ENCODE data around the gene ASPSCR1. TPM values are rescaled to one million over a fixed set of nuclear protein-coding genes. Genes with fewer than 3 reads are reported as not detected.

ASPSCR1 gene
- 10 to 100 TPM; 23.6 to 33.7 TPM for total RNA-seq

DNA sequence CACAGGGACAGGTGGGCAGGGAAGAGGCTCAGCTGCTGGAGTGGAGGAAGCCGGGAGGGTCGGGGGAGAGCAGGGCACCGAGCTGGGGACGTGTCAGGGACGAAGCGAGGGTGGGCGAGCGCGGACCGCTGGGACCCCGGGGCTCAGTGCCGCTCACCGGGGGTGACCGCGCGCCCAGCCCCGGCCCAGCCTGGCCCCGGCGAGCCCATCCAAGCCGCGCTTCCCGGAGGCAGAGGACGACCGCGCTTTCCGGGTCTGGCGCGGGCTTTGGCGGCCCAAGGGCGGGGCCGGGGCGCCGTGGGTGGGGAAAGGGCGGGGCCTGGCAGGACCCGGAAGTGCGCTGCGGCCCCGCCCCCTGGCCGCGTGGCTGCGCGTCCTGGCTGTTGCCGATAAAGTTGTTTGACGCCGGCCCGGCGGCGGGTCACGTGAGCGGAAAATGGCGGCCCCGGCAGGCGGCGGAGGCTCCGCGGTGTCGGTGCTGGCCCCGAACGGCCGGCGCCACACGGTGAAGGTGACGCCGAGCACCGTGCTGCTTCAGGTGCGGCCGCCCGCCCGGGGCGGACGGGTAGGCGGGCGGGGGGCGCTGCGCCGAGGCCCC, at the start of gene ASPSCR1:
TSS of gene ASPSCR1 (plus strand) at position 419 of the 598 bp plus-strand sequence. CDS start at position 437, 18 bp downstream.

GRCh38 chr17:81927653-81928543, 49.5 kb upstream of the ASPSCR1 start, which contains the start of gene MAFG:
TSS of gene MAFG (minus strand) at chr17:81927735. CDS start at chr17:81923185, 4,550 bp downstream.

DNA sequence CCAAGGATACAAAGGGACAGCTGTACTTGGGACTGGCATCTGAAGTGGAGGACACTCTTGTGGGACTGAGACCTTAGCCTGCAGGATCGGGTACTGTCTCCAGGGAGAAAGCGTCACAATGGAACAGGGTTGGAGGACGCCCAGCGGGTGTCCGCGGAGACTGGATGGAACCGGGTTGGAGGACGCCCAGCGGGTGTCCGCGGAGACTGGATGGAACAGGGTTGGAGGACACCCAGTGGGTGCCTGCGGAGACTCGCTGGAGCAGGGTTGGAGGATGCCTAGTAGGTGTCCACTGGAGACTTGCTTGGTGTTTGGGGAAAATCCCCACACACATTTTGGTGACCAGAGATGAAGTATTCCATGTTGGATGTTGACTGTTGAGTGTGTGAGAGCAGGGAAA, 30.2 kb upstream of the ASPSCR1 start, which contains the start of gene MYADML2:
TSS of gene MYADML2 (minus strand) at position 45 of the 400 bp plus-strand sequence. CDS start 5,492 bp downstream, outside the sequence.

GRCh38 chr17:81961087-81961511, 16.3 kb upstream of the ASPSCR1 start, which contains the start of gene NOTUM:
TSS of gene NOTUM (minus strand) at chr17:81961187. CDS start at chr17:81960909, 278 bp downstream.

DNA sequence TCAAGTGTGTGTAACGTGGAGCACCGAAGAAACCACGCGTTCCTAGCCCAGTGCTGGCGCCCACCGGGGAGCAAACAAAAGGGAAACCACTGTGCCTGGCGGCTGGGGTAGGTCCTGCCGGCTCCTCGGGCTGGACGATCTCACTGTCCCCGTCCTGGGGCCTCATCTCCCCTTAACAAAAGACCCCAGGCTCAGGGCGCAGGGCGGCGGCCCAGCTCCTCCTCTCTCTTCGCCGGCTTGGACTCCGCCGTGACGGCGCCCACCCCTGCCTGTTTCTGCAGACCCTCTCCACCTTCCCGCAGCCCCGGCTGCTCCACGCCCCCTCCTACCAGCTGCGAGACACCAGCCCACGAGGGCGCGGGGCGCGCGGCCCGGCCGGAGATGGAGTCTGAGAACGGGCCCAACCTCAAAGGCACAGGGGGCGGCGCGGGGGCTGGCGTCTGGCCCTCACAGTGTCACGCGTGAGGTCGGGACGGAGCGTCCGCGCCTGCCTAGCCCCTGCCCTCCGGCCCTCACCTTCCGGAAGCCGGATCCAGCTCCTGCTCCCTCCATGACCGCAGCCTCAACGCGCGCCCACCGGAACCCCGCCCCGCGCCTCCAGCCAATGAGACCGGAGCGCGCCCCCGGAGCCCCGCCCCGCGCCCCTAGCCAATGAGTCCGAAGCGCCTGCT, 45.0 kb downstream of the ASPSCR1 start, which contains the start of gene CENPX:
TSS of gene CENPX (minus strand) at position 569 of the 671 bp plus-strand sequence. CDS start at position 552, 17 bp downstream.

DNA sequence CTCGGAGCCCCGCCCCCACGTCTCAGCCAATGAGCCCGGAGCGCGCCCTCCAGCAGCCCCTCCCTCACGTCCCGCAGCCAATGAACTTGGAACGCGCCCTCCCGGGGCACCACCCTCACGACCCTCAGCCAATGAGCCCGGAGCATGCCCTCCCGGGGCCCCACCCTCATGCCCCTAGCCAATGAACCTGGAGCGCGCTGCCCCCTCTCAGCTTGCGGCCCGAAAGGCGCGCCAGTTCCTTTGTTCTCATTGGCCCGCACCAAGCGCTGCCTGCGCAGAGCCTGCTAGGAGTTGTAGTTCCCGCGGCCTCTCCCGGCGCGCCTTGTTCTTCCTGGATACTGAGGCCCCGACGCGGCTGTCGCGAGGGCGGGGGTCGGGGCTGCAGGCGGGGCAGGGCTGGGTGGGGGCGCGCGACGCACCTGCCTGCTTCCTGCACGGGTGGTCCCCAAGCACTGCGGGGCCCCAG, 45.6 kb downstream of the ASPSCR1 start, which contains the start of gene LRRC45:
TSS of gene LRRC45 (plus strand) at position 325 of the 466 bp plus-strand sequence. CDS start 339 bp downstream, outside the sequence.

GRCh38 chr17:82031303-82031884, 54.0 kb downstream of the ASPSCR1 start, which contains the start of gene RAC3:
TSS of gene RAC3 (plus strand) at chr17:82031678. CDS start at chr17:82031762, 84 bp downstream.

DNA sequence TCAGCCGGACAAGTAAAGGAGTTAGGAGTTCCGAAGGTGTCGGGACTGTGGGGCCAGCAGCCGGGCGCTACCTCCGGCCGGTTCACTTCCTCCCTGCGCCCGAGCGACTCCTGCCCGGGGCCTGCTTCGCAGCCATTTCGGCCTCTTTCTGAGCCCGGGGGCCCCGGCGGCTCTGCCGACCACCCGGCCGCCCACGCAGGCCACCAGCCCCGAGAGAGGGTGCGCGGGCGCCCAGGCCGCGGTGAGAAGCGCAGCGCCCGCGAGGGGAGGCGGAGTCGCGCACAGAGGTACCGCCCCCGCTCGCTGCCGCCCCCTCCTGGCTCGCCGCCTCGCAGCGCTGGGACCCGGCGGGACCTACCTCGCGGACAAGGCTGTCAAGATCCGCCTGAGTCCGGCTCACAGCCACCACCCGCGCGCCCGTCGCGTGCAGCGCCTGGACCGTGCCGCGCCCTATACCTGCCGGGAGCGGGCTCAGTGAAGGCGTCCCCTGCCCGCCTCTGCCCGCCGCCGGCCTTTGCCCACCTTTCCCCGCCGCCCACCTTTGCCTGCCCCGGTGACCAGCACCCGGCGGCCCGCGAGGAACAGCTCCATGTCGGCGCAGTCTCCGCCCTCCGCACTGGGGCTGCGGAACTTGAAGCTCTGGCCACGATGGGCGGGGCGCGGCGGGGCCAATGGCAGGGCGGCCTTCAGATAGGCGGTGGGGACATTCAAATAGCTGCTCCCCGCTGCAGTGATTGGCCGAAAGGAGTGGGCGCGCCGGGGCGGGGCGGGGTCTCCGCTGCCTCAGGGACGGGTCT, 59.9 kb downstream of the ASPSCR1 start, which contains the start of gene DCXR:
TSS of gene DCXR (minus strand) at position 606 of the 797 bp plus-strand sequence. CDS start at position 591, 15 bp downstream.

GRCh38 chr17:82051776-82052637, 74.6 kb downstream of the ASPSCR1 start, which contains the start of the genes GPS1 and RFNG:
TSS of gene GPS1 (plus strand) at chr17:82051898. CDS start at chr17:82051932, 34 bp downstream.
TSS of gene RFNG (minus strand) at chr17:82051811. CDS start at chr17:82051766, 45 bp downstream.

GRCh38 chr17:82065638-82066303, 88.3 kb downstream of the ASPSCR1 start, which contains the start of gene DUS1L:
TSS of gene DUS1L (minus strand) at chr17:82065804. CDS start at chr17:82065059, 745 bp downstream.

Other genes with a start within 250 kb of the ASPSCR1 start
- not detected for gene GCGR, start 173.5 kb upstream of the ASPSCR1 start, total RNA-seq
- 10 to 100 TPM; 84.9 to 98.4 TPM for gene MCRIP1, start 144.3 kb upstream of the ASPSCR1 start, total RNA-seq
- gene PPP1R27, start 142.6 kb upstream of the ASPSCR1 start, total RNA-seq = not detected
- gene P4HB, start 117.1 kb upstream of the ASPSCR1 start, total RNA-seq = 100 to 1,000 TPM; 383 to 481 TPM
- 100 to 1,000 TPM; 192 to 263 TPM for gene ARHGDIA, start 106.3 kb upstream of the ASPSCR1 start, total RNA-seq
- 100 to 1,000 TPM in 1 of 2 donors, 10 to 100 TPM in 1; 71.6 to 187 TPM for gene ALYREF, start 86.0 kb upstream of the ASPSCR1 start, total RNA-seq
- gene ANAPC11, start 85.9 kb upstream of the ASPSCR1 start, total RNA-seq = 100 to 1,000 TPM; 113 to 141 TPM
- 1 to 10 TPM in 1 of 2 donors, not detected in 1; 1.0 TPM for gene NPB, start 75.4 kb upstream of the ASPSCR1 start, total RNA-seq
- gene PCYT2, start 66.2 kb upstream of the ASPSCR1 start, total RNA-seq = 10 to 100 TPM; 71.6 to 82.9 TPM
- gene SIRT7, start 59.5 kb upstream of the ASPSCR1 start, total RNA-seq = 10 to 100 TPM; 14.1 to 15.3 TPM
- 10 to 100 TPM; 23.1 to 33.0 TPM for gene MAFG, start 49.9 kb upstream of the ASPSCR1 start, total RNA-seq
- 10 to 100 TPM in 1 of 2 donors, 1 to 10 TPM in 1; 8.3 to 14.3 TPM for gene PYCR1, start 40.3 kb upstream of the ASPSCR1 start, total RNA-seq
- not detected for gene MYADML2, start 30.4 kb upstream of the ASPSCR1 start, total RNA-seq
- gene NOTUM, start 16.4 kb upstream of the ASPSCR1 start, total RNA-seq = not detected
- gene CENPX, start 45.2 kb downstream of the ASPSCR1 start, total RNA-seq = 10 to 100 TPM; 24.8 to 72.9 TPM
- gene LRRC45, start 45.7 kb downstream of the ASPSCR1 start, total RNA-seq = 10 to 100 TPM; 14.8 to 30.0 TPM
- 10 to 100 TPM; 10.3 to 13.7 TPM for gene RAC3, start 54.0 kb downstream of the ASPSCR1 start, total RNA-seq
- 10 to 100 TPM; 50.9 to 62.6 TPM for gene DCXR, start 60.1 kb downstream of the ASPSCR1 start, total RNA-seq
- gene RFNG, start 74.2 kb downstream of the ASPSCR1 start, total RNA-seq = 10 to 100 TPM; 20.3 to 26.3 TPM
- 100 to 1,000 TPM; 100 to 150 TPM for gene GPS1, start 74.3 kb downstream of the ASPSCR1 start, total RNA-seq
- 10 to 100 TPM; 64.0 to 81.3 TPM for gene DUS1L, start 88.2 kb downstream of the ASPSCR1 start, total RNA-seq
- gene FASN, start 120.6 kb downstream of the ASPSCR1 start, total RNA-seq = 100 to 1,000 TPM; 134 to 239 TPM
- 10 to 100 TPM in 1 of 2 donors, 1 to 10 TPM in 1; 9.3 to 17.3 TPM for gene CCDC57, start 235.2 kb downstream of the ASPSCR1 start, total RNA-seq